HuH-7.5 (cell line): Measurements from ENCODE around the gene LRMDA.
A peak's percentile ranks its signal among the peaks of the same experiment; 100 is the strongest.

Source experiments
- DNase-seq: peaks from one replicate; pipeline ENCODE4 v3.0.0; 2011; ENCODE audit warnings: low spot score

The LRMDA gene

DNA sequence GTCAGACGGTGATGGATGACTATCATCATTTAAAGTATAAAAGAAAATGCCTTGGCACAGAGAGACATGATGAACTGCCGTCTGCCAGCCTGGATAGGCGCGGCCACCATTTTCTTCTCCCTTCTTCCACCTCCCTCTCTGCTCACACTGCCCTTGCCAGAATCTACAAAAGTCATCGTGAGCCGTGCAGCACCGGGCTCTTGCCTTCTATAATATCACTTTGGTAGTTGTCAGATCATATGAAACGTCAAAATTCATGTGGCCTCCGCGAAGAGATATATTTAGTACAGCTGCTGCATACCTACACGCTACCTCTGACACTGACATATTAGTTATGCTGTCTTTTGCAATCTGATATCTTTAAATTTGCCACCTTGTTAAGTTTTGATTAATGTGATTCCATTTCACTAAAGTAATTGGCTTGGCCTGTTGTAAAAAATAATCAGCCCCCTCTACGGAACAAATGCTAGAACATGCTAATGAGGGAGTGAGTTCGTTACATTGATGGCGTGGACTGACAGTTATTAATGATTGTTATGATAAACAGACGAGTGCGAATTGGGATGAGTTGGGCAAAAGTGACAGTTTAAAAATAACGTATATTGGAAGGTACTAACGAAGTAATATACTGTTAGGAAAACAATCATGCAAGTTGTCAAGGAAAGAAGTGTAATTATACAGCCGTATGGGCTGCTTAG, 214.9 kb downstream of the LRMDA start:
- DNase-seq = no peak

DNA sequence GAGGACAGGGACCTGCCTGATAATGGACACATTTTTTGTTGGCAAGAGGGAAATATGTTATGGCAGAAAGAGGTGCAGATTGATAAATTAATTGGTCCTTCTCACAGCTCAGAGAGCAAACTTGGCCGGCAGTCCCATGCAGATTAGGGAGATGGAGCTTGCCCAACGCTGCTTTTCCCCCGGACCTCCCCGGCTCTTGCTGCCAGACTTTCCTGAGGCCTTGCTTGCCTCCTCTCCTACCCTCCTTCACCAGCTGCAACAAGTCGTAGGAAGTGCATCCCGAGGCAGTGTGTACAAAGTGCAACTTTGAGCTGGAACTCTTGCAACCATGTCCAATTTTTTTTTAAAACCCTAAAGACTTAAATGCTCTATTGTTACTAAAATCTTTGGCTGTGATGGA, 215.5 kb downstream of the LRMDA start:
- no peak for DNase-seq

DNA sequence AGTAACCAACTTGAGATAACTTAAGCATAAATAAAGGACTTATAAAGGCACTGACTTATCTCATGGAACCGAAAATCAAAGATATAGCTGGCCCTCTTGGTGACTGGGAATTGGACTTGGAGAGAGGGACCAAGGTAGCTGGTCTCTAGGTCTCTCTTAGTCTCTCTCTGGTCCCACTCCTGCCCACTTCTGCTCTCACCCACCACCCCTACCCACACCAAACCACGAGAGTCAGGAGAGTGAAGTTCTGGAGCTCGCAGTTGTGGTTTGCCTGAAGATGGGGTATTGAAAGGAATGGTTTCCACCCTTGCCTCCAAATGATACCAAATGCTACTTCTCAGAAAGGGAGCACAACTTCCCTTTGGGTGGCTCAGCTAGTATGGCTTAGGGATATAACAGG, 216.3 kb downstream of the LRMDA start:
- DNase-seq = no peak

DNA sequence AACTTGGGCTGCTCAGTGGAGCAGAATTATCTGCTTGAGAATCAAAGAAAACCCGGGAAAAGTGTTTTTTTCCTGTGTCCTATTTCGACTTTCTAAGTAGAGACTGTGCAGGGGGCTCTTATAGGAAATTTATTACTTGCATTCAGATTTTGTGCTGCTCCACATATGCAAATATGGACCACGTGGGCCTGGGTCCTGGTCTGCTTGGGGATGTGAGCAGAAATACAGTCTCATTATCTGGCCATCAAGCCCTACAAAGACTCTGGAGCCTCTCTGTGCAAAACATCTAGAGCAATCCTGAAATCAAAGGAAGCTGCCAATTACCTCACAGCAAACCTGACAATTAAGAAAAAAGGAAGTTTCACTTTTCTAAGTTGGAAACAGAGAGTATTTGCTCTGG, 216.9 kb downstream of the LRMDA start:
- no peak for DNase-seq

DNA sequence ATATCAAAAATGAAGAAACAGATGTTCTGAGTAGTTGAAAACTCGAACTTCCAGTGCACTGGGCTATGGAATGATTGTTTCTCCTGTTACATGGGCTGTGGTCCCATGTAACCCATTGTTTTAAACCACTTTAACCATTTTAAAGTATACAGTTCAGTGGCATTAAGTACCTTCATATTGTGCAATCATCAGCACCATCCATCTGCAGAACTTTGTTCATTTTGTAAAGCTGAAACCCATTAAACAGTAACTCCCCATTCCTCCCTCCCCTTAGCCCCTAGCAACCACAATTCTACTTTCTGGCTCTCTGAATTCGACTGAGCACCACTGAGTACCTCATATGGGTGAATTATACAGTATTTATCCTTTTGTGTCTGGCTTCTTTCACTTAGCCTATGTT, 217.4 kb downstream of the LRMDA start:
- no peak for DNase-seq

DNA sequence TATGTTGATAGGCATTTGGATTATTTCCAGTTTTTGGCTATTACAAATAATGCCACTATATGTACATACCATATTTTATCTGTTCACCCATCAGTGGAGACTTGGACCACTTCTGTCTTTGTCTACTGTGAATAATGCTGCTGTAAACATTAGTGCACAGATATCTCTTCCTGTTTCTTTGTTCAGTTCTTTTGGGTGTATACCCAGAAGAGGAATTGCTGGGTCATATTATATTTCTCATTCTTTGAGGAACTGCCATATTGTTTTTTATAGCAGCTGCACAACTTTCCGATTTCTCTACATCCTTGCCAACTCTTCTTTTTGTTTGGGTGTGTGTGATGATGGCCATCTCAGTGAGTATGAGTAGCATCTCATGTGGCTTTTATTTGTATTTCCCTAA, 218.0 kb downstream of the LRMDA start:
- DNase-seq = no peak

DNA sequence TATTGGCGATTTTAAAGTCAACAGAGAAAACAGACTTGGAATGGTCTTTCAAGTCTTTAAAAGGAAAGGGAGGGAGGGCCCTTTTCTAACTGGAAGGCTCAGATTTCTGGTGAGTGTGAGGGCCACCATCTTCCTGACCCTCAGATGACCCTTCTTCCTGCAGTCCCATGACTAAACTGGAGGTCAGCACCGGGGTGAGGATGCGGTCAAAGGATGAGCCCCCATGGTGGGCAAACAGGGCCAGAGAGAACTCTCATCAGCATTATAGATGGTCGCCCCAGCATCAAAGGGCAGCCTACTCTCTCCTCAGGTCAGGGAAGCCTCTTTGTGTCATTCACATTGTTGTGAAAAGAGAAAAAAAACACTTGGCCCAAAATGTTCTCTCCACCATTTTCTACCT, 219.2 kb downstream of the LRMDA start:
- no peak for DNase-seq

DNA sequence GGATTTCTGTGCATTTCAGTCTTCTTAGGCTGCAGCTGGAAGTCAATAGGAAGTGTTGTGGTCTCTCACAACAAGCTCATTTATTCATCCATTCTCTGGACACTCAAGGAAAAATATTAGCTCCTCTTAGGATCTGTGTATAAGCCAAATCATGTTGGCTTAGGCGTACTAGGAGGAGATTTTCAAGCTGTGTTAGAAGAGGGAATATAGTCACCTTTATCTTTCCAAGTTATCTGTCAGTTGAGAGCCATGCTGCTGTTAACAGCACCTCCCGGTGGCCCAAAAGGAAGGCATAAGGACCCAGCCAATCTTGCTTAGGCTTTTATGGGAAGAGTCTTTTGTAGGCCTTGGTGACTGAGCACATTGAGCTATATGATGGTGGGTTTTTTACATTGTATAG, 220.0 kb downstream of the LRMDA start:
- no peak for DNase-seq

DNA sequence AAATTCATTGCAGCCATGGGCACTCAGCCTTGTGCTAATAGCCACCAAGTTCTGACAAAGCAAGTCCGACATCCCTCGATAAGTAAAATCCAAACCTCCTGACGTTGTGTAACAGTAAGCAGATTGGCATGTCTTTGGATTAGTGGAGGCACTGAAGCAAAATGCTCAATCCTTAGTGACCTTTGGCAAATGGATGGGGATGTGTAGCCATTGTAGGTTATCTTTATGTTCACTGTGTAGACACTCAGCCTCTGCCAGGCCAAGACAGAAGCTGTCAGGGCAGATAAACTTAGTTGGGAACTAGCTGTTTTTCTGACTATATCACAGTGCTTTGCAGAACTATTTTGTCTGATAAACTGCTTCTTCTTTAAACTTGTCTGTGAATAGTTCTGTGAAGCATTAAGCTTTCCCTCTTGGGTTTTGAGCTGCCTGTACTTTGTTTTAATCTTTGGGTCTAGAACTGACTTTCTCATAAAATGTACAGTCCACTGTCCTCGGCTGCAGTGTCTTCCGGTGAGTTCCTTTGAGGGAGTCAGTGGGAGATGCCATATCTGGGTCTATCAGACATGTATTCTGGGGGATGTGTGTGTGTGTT, 220.8 kb downstream of the LRMDA start:
- DNase-seq = no peak

DNA sequence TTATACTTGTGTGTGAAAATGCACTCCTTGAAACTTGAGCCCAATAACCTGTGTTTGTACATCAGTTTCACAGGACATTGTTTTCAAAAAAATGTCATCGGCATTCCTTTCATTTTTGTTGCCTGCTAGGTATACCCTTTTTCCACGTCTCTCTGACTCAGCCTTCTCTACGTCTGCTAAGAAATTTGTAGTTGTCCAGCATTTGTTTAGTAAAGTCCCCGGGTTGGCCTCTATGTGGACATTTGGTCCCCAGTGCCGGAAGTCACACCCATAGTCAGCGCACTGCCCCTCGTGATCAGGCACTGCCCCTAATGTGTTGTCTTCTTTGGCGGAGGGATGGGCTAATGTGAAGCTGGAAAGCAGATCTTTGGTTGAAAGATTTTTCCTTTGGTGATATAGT, 222.3 kb downstream of the LRMDA start:
- no peak for DNase-seq

DNA sequence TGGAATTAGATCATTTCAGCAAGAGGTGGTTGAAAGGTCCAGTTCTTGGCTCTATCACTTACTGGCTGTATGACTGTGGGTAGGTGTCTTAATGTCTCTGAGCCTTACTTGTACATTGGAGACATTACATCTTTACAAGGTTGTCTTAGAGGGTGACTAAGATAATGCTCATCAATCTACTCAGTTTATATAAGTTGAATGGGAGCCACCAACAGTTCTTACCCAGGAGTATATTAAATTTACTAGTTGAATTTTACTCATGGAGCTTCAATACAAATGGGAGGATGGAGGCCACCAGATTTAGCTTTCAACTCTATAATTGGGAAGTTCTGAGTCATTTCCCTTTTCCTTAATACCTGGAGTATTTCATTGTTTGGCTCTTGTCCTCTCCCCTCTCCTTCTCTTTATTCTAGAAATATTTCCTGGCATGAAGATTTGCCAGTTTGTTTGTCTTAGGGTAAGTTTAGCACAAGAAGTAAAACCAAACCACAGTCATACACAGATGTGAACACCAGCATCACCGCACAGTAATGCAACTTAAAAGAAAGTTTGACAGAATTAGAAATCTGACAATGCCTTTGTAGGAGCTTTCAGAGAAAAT, 222.8 kb downstream of the LRMDA start:
- no peak for DNase-seq

DNA sequence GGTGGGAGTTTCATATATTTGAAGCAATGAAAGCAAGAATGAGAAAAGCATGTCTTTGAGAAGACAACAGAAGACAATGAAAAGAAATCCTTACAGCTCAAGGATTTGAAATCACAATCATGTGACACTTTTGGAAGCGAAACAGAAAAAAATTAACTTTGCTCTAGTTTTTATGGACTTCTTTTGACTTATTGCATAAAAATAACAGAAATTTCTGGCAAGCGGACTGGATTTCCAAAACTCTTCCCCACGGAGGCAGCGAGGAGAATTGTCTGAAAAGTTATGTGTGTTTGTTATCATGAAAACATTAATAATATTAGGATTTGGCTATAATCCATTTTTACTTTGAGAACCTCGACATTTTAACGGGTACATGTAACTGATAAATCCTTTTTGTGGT, 223.3 kb downstream of the LRMDA start:
- DNase-seq = no peak

DNA sequence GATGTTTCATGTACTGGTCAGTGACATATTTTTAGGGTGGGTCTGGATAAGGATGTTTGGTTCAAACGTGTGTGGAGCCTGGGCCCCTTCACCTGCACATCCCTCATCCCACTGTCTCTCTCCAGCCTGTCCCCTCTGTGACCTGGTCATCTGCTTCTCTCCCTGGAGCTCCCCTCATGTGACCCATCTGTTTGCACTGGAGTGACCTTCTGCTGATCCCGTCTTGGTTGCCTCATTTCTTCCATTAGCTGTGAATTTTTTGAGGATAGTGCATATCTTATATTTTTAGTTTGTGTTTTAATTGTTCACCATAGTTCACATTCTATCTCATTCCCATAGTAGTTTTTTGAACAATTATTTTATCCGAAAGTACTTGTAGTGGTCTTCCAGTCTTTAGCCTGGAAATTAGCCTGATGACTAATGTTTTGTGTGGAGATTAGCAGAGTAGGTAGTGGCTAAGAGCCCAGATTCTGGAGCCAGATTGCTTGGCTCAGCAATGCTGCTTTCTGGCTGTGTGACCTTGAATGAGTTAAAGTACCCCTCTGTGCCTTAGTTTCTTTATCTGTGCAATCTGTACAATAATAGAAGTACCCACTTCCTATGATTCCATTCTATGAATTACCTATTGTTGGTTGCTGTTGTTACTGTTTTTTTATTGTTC, 224.5 kb downstream of the LRMDA start:
- DNase-seq = peak; percentile 22

DNA sequence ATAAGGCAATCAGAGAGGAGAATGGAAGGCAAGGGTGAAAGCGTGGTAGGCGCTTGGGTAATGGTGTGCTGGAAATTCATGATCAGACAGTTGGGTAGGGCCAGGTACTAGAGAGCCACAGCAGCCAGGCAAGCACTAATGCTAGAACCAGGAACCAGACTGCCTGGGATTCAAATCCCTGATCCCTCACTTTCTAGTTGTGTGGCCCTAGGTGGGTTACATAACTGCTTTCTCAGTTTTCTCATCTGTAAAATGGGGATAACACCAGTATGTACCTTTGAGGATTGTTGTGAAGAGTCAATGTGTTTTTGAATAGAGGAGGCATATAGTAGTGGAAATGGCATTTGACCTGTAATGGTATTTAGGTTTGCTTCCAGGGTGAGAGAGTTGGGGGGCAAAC, 225.9 kb downstream of the LRMDA start:
- DNase-seq = no peak

DNA sequence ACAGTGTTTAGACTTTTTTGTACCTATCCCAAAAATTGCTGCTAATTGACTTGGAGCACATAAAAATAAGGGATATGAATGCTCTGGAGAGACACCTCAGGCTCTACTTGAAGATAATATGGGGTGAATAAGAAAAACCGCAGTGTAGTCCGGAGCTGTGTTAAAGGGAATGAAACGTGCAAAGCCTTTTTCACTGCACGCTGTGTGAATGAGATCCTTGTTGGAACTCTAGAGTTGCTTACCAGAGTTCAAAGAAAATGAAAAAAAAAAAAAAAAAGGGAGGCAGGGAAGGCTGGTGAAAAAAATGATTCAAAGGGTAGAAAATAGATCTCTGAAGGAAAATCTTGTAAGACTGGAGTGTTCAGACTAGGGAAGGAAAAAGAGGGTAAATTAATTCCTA, 226.6 kb downstream of the LRMDA start:
- no peak for DNase-seq

DNA sequence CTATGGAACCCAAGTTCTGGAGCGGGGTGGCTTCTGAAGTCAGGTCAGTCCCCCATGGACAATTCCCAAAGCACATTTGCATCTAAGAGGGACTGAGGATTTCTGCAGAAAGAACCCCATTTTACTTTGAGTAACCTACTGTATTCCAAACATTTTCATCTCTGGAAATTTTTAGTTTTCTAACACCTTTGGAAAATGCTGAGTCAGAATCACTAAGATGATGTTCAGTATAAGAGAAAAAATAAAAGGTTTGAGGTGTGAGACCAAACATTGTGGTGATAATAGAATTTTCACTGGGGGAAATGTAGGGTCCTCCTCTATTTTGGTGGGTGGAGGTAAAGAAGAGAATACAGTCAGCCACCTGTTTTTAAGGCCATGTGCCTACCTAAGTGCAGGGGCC, 227.1 kb downstream of the LRMDA start:
- DNase-seq = no peak

DNA sequence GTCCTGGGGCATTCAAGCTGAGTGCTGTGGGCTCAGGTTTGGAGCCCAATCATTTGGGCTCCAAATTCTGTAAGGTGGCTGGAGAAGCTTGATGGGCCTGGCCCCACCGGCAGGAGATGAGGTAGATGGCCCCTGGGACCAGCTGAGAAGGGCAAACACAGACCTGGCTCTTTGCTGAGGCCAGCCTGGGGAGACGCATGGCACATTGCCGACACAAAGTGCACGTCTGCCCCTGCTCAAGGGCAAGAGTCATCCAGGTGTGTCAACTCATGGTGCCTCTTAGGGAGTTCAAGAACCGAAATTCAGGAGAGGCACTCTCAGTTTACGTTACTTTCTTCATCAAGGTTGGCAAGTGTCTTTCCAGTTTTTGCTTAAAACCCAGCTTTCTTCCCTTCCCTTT, 227.5 kb downstream of the LRMDA start:
- no peak for DNase-seq

DNA sequence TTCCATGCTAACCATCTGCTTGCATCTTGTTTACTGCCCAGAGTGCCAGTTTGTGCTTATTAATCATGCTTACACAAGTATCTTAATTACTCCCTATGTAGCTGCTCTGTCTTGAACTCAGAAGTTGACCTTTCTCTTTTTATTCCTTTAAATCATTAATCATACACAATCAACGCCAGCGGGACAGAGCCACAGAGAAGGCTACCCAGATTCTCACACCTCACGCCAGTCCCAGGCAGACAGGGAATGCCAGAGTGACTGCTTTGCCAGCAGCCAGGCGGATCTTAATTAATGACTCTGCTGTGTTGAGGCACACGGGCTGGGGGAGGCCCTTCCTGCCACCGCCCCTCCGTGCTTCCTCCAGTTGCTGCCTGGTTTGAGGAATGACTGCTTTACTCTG, 229.4 kb downstream of the LRMDA start:
- DNase-seq = no peak

DNA sequence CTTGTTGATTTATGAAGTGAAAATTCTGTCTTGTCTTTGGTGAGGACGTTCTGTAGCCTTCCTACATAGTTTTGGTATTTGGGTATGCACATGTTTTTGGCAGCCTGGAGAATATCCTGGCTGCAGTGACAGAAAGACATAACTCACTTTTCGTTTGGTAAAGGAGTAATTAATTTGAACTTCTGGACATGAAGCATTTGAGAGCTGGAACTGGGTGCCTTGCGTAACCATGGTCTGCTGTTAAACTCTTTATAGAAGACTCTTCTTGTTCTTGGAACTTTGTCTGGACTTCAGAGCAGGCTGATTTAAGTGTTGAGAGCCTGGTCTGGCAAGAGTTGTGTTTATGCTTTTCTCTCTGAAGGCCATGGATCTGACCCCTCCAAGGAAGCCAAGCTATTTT, 231.3 kb downstream of the LRMDA start:
- no peak for DNase-seq

DNA sequence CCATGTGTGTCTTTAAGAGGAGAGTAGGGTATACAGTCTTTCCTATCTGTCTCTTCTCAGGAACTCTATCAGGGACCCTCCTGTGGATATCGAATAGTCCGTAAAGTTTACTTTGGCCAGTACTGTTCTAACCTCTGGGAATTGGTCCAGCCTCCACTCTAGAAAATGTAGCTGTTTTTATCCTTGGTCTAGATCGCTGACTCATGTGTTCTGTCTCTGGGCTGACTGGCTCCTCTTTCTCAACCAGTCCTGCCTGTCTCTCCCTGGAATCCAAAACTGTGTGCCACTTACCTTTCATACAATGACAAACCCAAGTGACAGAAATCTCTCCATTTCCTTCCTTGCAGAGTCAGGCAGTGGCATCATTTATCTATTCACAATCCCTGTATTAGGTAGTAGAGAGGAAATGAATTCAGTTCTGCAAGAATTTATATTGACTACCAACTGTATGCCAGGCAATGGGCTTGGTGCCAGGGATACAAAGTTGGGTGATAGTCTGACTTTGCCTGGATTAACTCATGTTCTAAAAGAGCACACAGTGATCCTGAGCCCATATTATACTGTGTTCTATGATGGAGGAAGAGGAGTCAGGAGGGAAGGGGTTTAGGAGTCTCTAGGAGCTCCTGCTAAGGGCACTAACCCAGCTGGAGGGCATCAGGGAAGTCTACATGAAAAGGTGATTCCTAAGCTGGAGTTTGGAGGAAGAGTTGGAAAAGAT, 232.7 kb downstream of the LRMDA start:
- DNase-seq = no peak

DNA sequence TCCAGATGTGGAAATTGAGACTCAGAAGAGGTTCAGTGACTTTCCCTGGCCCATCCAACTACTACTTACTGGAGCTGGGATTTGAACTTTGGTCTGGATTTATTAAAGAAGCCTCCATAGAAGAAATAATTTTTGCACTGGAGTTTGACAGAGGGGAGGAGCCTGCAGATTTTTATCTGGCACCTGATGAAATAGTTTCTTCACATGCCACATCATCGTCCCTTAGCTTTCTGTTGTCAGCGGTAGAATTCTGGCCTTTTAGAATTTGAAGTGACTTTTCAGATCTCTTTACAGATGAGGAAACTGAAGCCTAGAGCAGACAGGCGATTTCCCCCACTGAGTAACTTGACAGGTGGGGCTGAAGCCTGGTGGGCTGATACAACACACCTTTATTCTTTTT, 233.5 kb downstream of the LRMDA start:
- DNase-seq = no peak

DNA sequence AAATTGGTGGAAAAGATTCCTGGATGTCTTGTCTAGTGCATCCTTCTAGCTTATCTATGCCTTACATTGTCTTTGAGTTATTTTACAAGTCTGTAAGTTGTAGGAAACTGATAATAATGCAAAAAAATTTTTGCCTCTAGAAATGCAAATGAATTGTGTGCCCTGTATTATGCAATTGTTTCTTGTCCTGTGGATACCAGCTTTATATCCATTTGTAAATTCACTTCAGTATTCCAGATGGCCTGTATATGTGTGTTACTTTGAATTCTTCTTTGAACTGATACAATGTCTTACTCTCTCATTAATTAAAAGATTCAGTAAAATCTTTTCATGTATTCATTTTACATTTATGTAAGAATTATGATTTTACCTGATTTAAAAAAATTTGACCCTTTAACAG, 234.3 kb downstream of the LRMDA start:
- DNase-seq = no peak
